WTC11 (cell line): ENCODE measurements around the gene CDH13.

ENCODE experiments used
- CREB1 ChIP-seq: sonication (generic); formaldehyde crosslinking; IDR thresholded peaks from 2 replicates; pipeline ENCODE4 v1.8.0; 2023; ENCODE audit warnings: mild to moderate bottlenecking, missing genetic modification reagents
- TF ChIP-seq, protein P1 (sequence below): sonication (generic); formaldehyde crosslinking; IDR thresholded peaks from 2 replicates; pipeline ENCODE4 v1.8.1; 2022; ENCODE audit warnings: mild to moderate bottlenecking, moderate library complexity, missing genetic modification reagents

GRCh38 chr16:82750068-82750467 is 123.3 kb downstream of the CDH13 start:
- TF ChIP-seq CREB1 (CRISPR knock-in tag) = no peak
- TF ChIP-seq, protein P1, sequence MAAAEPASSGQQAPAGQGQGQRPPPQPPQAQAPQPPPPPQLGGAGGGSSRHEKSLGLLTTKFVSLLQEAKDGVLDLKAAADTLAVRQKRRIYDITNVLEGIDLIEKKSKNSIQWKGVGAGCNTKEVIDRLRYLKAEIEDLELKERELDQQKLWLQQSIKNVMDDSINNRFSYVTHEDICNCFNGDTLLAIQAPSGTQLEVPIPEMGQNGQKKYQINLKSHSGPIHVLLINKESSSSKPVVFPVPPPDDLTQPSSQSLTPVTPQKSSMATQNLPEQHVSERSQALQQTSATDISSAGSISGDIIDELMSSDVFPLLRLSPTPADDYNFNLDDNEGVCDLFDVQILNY (CRISPR knock-in tag) = no peak
